ENCODE data around the gene TBC1D22A. TPM values are rescaled to one million over a fixed set of nuclear protein-coding genes. Genes with fewer than 3 reads are reported as not detected.

TBC1D22A gene
- total RNA-seq, 1 donor from 2014 or later: 87.8 TPM

- no peaks in the 10 kb centered on the region for H3K27me3 ChIP-seq
- DNase-seq (ENCODE audit: low spot score in 2 of 2): peak in 1 of 2 donors; percentile 46
- H3K27ac ChIP-seq: no peak overlapping the region
- no peaks in the 10 kb centered on the region for H3K4me1 ChIP-seq
- TF ChIP-seq, protein P1, sequence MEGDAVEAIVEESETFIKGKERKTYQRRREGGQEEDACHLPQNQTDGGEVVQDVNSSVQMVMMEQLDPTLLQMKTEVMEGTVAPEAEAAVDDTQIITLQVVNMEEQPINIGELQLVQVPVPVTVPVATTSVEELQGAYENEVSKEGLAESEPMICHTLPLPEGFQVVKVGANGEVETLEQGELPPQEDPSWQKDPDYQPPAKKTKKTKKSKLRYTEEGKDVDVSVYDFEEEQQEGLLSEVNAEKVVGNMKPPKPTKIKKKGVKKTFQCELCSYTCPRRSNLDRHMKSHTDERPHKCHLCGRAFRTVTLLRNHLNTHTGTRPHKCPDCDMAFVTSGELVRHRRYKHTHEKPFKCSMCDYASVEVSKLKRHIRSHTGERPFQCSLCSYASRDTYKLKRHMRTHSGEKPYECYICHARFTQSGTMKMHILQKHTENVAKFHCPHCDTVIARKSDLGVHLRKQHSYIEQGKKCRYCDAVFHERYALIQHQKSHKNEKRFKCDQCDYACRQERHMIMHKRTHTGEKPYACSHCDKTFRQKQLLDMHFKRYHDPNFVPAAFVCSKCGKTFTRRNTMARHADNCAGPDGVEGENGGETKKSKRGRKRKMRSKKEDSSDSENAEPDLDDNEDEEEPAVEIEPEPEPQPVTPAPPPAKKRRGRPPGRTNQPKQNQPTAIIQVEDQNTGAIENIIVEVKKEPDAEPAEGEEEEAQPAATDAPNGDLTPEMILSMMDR (IDR thresholded peaks at IDR 0.05): no peak
- H3K36me3 ChIP-seq: no peaks in the 10 kb centered on the region
- H3K4me3 ChIP-seq: no peak overlapping the region
- H3K9me3 ChIP-seq: no peaks in the 10 kb centered on the region
- intact Hi-C loops (cut with DNase I): no loop called here
These were observed 438.9 kb downstream of the TBC1D22A start for GRCh38 chr22:47201186-47201995.

DNA sequence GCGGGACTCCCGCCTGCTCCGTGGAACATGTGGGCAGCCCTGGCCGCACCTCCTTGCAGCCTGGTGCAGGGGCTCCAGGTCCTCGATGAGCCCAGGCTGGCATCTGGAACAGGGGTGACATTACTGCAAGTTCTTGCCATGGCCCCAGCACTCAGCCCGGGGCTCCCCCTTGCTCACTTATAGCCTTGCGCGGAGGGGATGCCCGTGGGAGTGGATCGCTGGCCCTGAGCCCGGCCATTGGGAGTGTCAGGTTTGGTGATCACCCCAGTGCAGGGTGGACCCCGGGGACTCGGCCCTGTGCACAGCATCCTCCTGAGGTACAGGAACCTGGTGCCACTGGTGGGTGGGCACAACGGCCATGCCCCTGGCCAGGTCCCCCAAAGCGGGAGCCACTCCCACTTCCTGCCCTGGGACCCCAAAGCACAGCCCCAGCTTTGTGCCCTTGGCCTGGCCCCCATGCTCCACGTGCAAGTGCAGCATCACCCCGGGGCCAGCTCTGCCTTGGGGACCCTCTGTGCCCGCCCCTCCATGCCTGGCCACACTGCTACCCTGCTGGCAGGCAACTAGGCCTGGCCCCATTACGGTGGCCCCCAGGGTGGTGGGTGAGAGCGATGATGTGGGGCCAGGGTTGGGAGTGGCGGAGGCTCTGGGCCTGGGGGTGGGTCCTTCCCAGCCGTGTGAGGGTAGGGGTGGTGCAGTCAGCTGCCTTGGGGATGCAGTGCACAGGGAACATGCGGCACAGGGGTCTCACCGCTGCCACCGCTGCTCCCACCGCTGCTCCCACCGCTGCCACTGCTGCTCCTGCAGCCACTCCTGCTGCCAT, 439.8 kb downstream of the TBC1D22A start:
- Histone ChIP-seq H3K4me1 (no peaks in the 10 kb centered on the region), H3K4me3 (no peak overlapping the region), H3K36me3 (no peaks in the 10 kb centered on the region), H3K27me3 (no peaks in the 10 kb centered on the region), H3K9me3 (no peaks in the 10 kb centered on the region), H3K27ac (no peak overlapping the region)
- intact Hi-C loops (cut with DNase I): no loop called here
- TF ChIP-seq, protein P1 (IDR thresholded peaks at IDR 0.05): no peak
- peak in 1 of 2 donors; percentile 60 for DNase-seq (ENCODE audit: low spot score in 2 of 2)

DNA sequence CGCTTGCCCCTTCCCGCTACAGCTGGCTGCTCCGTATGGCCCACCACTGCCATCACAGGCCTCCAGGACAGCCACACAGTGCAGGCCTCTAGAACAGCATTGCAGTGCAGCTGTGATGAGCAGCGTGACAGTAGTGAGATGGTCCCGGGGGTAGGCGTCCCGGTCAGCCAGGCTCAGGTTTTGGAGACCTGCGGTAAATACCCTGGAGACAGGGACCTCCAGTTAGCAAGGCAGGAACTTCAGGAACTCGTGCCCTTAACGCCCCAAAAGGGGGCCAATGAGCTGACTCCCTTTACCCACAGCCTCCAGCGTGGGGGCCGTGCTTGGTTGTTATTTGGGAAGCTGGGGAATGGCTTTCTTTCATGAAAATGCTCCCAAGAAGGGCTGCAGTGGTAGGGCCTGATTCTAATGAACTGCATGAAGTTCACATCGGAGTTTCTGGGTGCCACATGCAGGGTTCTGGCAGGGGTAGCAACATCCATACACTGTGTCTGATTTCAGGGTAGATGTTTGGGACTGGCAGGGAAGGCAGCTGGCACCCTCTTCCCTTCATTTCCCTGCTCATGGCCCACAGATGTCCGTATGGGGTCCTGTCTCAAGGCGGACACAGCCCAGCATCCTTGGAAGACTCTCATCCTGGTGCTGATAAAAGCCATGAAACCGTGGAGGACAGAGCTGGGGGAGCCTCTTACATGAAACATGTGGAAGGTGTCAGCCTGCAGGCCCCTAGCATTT, 440.5 kb downstream of the TBC1D22A start:
- H3K27ac ChIP-seq: no peak overlapping the region
- intact Hi-C loops (cut with DNase I): no loop called here
- TF ChIP-seq, protein P1 (IDR thresholded peaks at IDR 0.05): no peak
- no peaks in the 10 kb centered on the region for H3K4me1 ChIP-seq
- H3K36me3 ChIP-seq: no peaks in the 10 kb centered on the region
- no peaks in the 10 kb centered on the region for H3K27me3 ChIP-seq
- DNase-seq (ENCODE audit: low spot score in 2 of 2): peak in 1 of 2 donors; percentile 41
- no peaks in the 10 kb centered on the region for H3K9me3 ChIP-seq
- no peak overlapping the region for H3K4me3 ChIP-seq

DNA sequence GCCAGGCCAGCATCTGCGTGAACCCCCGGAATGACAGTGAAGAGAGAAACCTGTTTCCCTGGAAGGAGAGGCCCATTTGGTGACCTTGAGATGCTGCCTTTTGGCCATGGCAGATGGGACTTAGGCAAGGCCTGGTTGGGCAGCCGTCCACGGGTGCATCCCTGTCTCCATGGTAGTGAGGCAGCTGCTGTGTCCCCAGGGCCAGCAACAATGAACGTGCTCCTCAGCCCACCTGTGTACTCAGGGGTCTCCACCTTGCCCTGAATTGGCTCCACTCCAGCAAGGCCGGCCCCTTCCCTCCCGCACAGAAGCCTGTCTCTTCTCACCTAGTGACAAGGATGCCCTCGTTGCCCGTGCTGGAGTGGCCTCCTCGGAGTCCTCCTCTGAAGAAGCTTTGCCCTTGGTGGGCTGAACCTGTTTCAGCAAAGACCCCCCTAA, 441.1 kb downstream of the TBC1D22A start:
- no peak overlapping the region for H3K27ac ChIP-seq
- H3K27me3 ChIP-seq: no peaks in the 10 kb centered on the region
- TF ChIP-seq, protein P1 (IDR thresholded peaks at IDR 0.05): no peak
- no peaks in the 10 kb centered on the region for H3K36me3 ChIP-seq
- no peak overlapping the region for H3K4me3 ChIP-seq
- no peaks in the 10 kb centered on the region for H3K9me3 ChIP-seq
- H3K4me1 ChIP-seq: no peaks in the 10 kb centered on the region
- intact Hi-C loops (cut with DNase I): no loop called here
- peak in 1 of 2 donors; percentile 56 for DNase-seq (ENCODE audit: low spot score in 2 of 2)

All from ascending aorta (tissue), 2 donors.